ENCODE data around the gene PYCARD.

The PYCARD gene

GRCh38 chr16:31189412-31189778 is 13.2 kb downstream of the PYCARD start:
- TF ChIP-seq RARB (CRISPR knock-in tag; IDR thresholded peaks at IDR 0.05) (no peak), CSDC2 (CRISPR knock-in tag; IDR thresholded peaks at IDR 0.05) (no peak), ARNTL (CRISPR knock-in tag; IDR thresholded peaks at IDR 0.05; ENCODE audit: borderline replicate concordance, low read depth) (no peak)

GRCh38 chr16:31188450-31189411 is 13.8 kb downstream of the PYCARD start:
- ATAC-seq = no peak
- TF ChIP-seq GLIS3 (CRISPR knock-in tag; IDR thresholded peaks at IDR 0.05) (no peak), ZC3H10 (CRISPR knock-in tag; IDR thresholded peaks at IDR 0.05) (no peak), PPARA (CRISPR knock-in tag; IDR thresholded peaks at IDR 0.05; ENCODE audit: borderline replicate concordance) (no peak), ESRRG (CRISPR knock-in tag; IDR thresholded peaks at IDR 0.05) (no peak), ZNF8 (CRISPR knock-in tag; IDR thresholded peaks at IDR 0.05) (no peak), ISL1 (CRISPR knock-in tag; IDR thresholded peaks at IDR 0.05) (no peak), SNAI2 (CRISPR knock-in tag; IDR thresholded peaks at IDR 0.05) (no peak), CSRNP3 (CRISPR knock-in tag; IDR thresholded peaks at IDR 0.05) (no peak), BACH2 (CRISPR knock-in tag; IDR thresholded peaks at IDR 0.05; ENCODE audit: borderline replicate concordance) (no peak), ZNF565 (CRISPR knock-in tag; conservative IDR thresholded peaks at IDR 0.05; ENCODE audit: low read depth) (no peak), POU6F1 (CRISPR knock-in tag; IDR thresholded peaks at IDR 0.05; ENCODE audit: borderline replicate concordance, low read depth) (no peak), TOX (CRISPR knock-in tag; IDR thresholded peaks at IDR 0.05; ENCODE audit: borderline replicate concordance) (no peak), OSR1 (CRISPR knock-in tag; IDR thresholded peaks at IDR 0.05) (no peak), PATZ1 (CRISPR knock-in tag; IDR thresholded peaks at IDR 0.05; ENCODE audit: borderline replicate concordance) (no peak), ZFP3 (CRISPR knock-in tag; IDR thresholded peaks at IDR 0.05) (no peak), CSDC2 (CRISPR knock-in tag; IDR thresholded peaks at IDR 0.05) (no peak), CREB5 (CRISPR knock-in tag; IDR thresholded peaks at IDR 0.05; ENCODE audit: low read depth) (no peak), ZFP30 (CRISPR knock-in tag; IDR thresholded peaks at IDR 0.05) (no peak)

More at GRCh38 chr16:31189412-31189778, 13.2 kb downstream of the PYCARD start:
- no peak for ATAC-seq

GRCh38 chr16:31187808-31188189 is 14.8 kb downstream of the PYCARD start:
- ATAC-seq = no peak
- TF ChIP-seq ESRRG (CRISPR knock-in tag; IDR thresholded peaks at IDR 0.05) (no peak), ZFP30 (CRISPR knock-in tag; IDR thresholded peaks at IDR 0.05) (no peak), ARNTL (CRISPR knock-in tag; IDR thresholded peaks at IDR 0.05; ENCODE audit: borderline replicate concordance, low read depth) (no peak)

- TF ChIP-seq TSHZ2 (CRISPR knock-in tag; IDR thresholded peaks at IDR 0.05) = no peak
- TF ChIP-seq ZFP3 (CRISPR knock-in tag; IDR thresholded peaks at IDR 0.05) = no peak
- TF ChIP-seq ISL1 (CRISPR knock-in tag; IDR thresholded peaks at IDR 0.05) = no peak
- TF ChIP-seq BACH2 (CRISPR knock-in tag; IDR thresholded peaks at IDR 0.05; ENCODE audit: borderline replicate concordance) = no peak
- no peak for ATAC-seq
Measured at GRCh38 chr16:31186930-31187807, 15.4 kb downstream of the PYCARD start.
